ENCODE results near the gene KRAS.

KRAS gene

GRCh38 chr12:25263594-25263993 lies 12.9 kb upstream of the KRAS start:
- no peak for TF ChIP-seq EZH2phosphoT487 (IDR thresholded peaks at IDR 0.05; ENCODE audit: low read depth)
- TF ChIP-seq, protein P1, sequence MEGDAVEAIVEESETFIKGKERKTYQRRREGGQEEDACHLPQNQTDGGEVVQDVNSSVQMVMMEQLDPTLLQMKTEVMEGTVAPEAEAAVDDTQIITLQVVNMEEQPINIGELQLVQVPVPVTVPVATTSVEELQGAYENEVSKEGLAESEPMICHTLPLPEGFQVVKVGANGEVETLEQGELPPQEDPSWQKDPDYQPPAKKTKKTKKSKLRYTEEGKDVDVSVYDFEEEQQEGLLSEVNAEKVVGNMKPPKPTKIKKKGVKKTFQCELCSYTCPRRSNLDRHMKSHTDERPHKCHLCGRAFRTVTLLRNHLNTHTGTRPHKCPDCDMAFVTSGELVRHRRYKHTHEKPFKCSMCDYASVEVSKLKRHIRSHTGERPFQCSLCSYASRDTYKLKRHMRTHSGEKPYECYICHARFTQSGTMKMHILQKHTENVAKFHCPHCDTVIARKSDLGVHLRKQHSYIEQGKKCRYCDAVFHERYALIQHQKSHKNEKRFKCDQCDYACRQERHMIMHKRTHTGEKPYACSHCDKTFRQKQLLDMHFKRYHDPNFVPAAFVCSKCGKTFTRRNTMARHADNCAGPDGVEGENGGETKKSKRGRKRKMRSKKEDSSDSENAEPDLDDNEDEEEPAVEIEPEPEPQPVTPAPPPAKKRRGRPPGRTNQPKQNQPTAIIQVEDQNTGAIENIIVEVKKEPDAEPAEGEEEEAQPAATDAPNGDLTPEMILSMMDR (IDR thresholded peaks at IDR 0.05; ENCODE audit: low read depth, low read length) = no peak
- H3K79me2 ChIP-seq (ENCODE audit: low read length) = no peaks in the 10 kb centered on the region
- peaks cover 23% of the 10 kb centered on the region for H3K4me1 ChIP-seq (ENCODE audit: low read length)
- H3K36me3 ChIP-seq (replicated peaks; ENCODE audit: low read depth, low read length) = no peaks in the 10 kb centered on the region
- H4K20me1 ChIP-seq (ENCODE audit: insufficient read depth, low read length) = no peaks in the 10 kb centered on the region
- H3K4me2 ChIP-seq (ENCODE audit: low read length) = peak overlapping the region; percentile 65
- H3K9me3 ChIP-seq (ENCODE audit: insufficient read depth, low read length) = no peaks in the 10 kb centered on the region
- H2AFZ ChIP-seq (ENCODE audit: low read depth, low read length) = peak overlapping the region; percentile 44; the same call in 1 of the 2 replicates
- peak overlapping the region; percentile 23 for H3K4me3 ChIP-seq (ENCODE audit: low read length)
- no peak overlapping the region for H3K27ac ChIP-seq (ENCODE audit: low read length)
- no peaks in the 10 kb centered on the region for H3K27me3 ChIP-seq (ENCODE audit: low read depth, low read length)
- peak overlapping the region; percentile 20; the same call in 1 of the 2 replicates for H3K9ac ChIP-seq (ENCODE audit: low read length)

DNA sequence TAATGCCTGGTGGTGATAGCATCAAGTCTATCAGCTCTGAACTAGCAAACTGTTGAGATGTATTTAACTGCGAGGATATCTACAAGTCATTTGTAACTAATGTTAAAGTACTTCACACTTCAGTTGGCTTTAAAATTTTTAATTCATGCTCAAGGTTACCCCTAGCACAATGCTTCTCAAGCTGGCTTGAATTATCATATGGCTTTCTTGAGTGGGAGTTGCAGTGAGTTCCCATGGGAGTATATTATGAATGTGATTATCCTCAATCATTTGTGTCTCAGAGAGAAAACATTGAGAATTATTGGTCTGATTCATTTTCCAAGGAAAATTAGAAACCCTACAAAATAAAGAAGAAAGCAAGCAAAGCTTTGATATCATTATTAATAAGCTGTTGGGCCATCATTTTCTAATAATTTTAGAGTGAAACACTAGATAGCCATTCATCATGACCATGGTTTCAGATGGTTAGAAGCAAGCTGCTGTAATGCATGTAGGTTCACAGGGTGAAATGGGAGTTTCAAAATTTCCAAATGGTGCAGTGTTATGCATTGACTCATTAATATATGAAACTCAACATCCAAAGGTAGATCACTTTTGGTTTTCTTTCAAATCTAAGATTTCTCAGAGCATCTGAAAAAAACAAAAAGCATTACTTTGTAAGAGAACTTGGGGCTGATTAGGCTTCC lies 11.8 kb upstream of the KRAS start:
- no peak overlapping the region for H3K9ac ChIP-seq (ENCODE audit: low read length)
- H3K9me3 ChIP-seq (ENCODE audit: insufficient read depth, low read length) = no peaks in the 10 kb centered on the region
- no peak overlapping the region for H3K4me3 ChIP-seq (ENCODE audit: low read length)
- no peaks in the 10 kb centered on the region for H4K20me1 ChIP-seq (ENCODE audit: insufficient read depth, low read length)
- TF ChIP-seq, protein P1 (IDR thresholded peaks at IDR 0.05; ENCODE audit: low read depth, low read length) = no peak
- TF ChIP-seq EZH2phosphoT487 (IDR thresholded peaks at IDR 0.05; ENCODE audit: low read depth) = no peak
- peaks cover 23% of the 10 kb centered on the region for H3K4me1 ChIP-seq (ENCODE audit: low read length)
- no peaks in the 10 kb centered on the region for H3K27me3 ChIP-seq (ENCODE audit: low read depth, low read length)
- H3K79me2 ChIP-seq (ENCODE audit: low read length) = no peaks in the 10 kb centered on the region
- no peak overlapping the region for H2AFZ ChIP-seq (ENCODE audit: low read depth, low read length)
- no peak overlapping the region for H3K27ac ChIP-seq (ENCODE audit: low read length)
- H3K36me3 ChIP-seq (replicated peaks; ENCODE audit: low read depth, low read length) = no peaks in the 10 kb centered on the region
- H3K4me2 ChIP-seq (ENCODE audit: low read length) = no peak overlapping the region

DNA sequence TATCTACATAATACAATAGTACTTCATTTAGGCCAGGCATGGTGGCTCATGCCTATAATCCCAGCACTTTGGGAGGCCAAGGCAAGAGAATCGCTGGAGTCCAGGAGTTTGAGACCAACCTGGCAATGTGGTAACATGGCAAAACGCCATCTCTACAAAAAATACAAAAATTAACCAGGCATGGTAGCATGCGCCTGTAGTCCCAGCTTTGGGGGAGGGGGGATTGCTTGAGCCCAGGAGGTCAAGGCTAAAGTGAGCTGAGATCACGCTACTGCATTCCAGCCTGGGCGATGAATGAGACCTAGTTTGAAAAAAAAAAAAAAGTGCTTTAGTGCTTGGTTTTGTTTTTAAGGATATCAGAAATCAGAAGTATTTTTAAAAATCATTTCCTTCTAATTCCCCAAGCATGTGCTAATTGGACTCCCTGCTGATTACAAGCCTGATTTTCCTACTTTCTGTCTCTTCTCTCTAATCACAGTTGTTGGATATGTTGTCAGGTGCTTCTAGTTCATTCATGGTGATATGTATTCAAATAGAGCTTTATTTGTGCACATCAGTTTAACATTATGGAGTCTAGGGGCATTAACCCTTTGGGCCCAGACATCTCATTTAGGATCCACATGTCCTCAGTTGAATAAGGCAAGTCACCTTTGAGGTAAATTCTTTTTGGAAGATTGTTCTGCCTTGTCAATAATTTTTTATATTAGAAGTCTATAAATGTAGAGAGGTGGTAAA lies 7.0 kb upstream of the KRAS start:
- Histone ChIP-seq H3K9ac (ENCODE audit: low read length) (no peak overlapping the region), H3K4me3 (ENCODE audit: low read length) (no peak overlapping the region), H3K36me3 (replicated peaks; ENCODE audit: low read depth, low read length) (no peaks in the 10 kb centered on the region), H3K79me2 (ENCODE audit: low read length) (no peaks in the 10 kb centered on the region), H3K4me2 (ENCODE audit: low read length) (no peak overlapping the region), H3K4me1 (ENCODE audit: low read length) (peaks cover 21% of the 10 kb centered on the region), H3K27ac (ENCODE audit: low read length) (no peak overlapping the region), H2AFZ (ENCODE audit: low read depth, low read length) (no peak overlapping the region), H3K9me3 (ENCODE audit: insufficient read depth, low read length) (no peaks in the 10 kb centered on the region), H4K20me1 (ENCODE audit: insufficient read depth, low read length) (no peaks in the 10 kb centered on the region), H3K27me3 (ENCODE audit: low read depth, low read length) (no peaks in the 10 kb centered on the region)
- TF ChIP-seq EZH2phosphoT487 (IDR thresholded peaks at IDR 0.05; ENCODE audit: low read depth) = no peak
- TF ChIP-seq, protein P1 (IDR thresholded peaks at IDR 0.05; ENCODE audit: low read depth, low read length) = no peak

DNA sequence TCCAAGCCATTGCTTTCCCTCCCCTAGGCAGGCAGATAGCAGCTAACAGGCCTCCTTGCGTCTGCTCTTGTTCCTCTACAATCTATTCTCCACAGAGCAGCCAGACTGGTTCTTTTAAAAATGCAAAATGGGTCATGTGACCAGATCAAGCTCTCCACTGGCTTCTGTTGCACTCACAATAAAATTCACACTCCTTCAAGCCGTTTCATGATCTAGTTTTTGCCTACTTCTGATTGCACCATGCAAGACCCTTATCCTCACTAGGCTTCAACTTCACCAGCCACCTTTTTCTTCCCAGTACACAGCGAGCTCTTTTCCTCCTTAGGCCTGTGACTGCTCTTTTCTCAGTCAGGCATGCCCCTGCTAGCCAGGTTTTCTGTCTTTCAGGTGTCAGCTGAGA lies 6.1 kb upstream of the KRAS start:
- H3K4me2 ChIP-seq (ENCODE audit: low read length) = no peak overlapping the region
- no peak overlapping the region for H2AFZ ChIP-seq (ENCODE audit: low read depth, low read length)
- H3K27ac ChIP-seq (ENCODE audit: low read length) = no peak overlapping the region
- H3K4me1 ChIP-seq (ENCODE audit: low read length) = peaks cover 28% of the 10 kb centered on the region
- H4K20me1 ChIP-seq (ENCODE audit: insufficient read depth, low read length) = no peaks in the 10 kb centered on the region
- H3K9me3 ChIP-seq (ENCODE audit: insufficient read depth, low read length) = no peaks in the 10 kb centered on the region
- H3K27me3 ChIP-seq (ENCODE audit: low read depth, low read length) = no peaks in the 10 kb centered on the region
- no peak for TF ChIP-seq EZH2phosphoT487 (IDR thresholded peaks at IDR 0.05; ENCODE audit: low read depth)
- TF ChIP-seq, protein P1 (IDR thresholded peaks at IDR 0.05; ENCODE audit: low read depth, low read length) = no peak
- no peak overlapping the region for H3K4me3 ChIP-seq (ENCODE audit: low read length)
- no peak overlapping the region for H3K9ac ChIP-seq (ENCODE audit: low read length)
- H3K79me2 ChIP-seq (ENCODE audit: low read length) = no peaks in the 10 kb centered on the region
- H3K36me3 ChIP-seq (replicated peaks; ENCODE audit: low read depth, low read length) = no peaks in the 10 kb centered on the region
